Upper lobe of left lung (tissue), 4 donors: Measurements from ENCODE around the gene NPIPA3.
"Not testable (repeated sequence)": the region's sequence is repeated elsewhere in the genome, so short reads cannot be mapped to it uniquely, and the experiment has no call there.

Experiments used
- POLR2A ChIP-seq, 4 donors: fragments of 450-650 bp; IDR thresholded peaks; one replicate each; pipeline ENCODE4 v1.5.1; 2016 to 2017; ENCODE audit warnings: antibody characterized with exemption in 4 of 4, mild to moderate bottlenecking in 2 of 4
- POLR2AphosphoS5 ChIP-seq, 2 donors: sonication (generic); formaldehyde crosslinking; IDR thresholded peaks; one replicate each; pipeline ENCODE4 v1.5.1; 2017; ENCODE audit warnings: antibody characterized with exemption in 2 of 2
- TF ChIP-seq, protein P1 (sequence below), 6 experiments: fragments of 450-650 bp in 4 of 6; fragments of 200-600 bp in 2 of 6; sonication (generic) in 2 of 6; IDR thresholded peaks; one replicate each; pipeline ENCODE4 v1.5.1; 2016 to 2019; ENCODE audit warnings: antibody characterized with exemption in 6 of 6

DNA sequence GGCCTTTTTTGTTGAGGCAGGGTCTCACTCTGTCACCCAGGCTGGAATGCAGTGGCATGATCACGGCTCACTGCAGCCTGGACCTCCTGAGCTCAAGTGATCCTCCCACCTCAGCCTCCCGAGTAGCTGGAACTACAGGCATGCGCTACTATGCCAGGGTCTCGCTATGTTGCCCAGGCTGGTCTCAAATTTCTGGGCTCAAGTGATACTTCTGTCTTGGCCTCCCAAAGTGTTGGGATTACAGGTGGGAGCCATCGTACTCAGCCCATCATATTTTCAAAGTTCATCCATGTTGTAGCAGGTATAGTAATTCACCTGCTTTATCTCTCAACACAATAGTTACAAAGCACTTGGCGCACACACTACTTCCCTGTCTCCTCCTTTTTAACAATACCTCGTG, 22.8 kb upstream of the NPIPA3 start:
- TF ChIP-seq, protein P1, sequence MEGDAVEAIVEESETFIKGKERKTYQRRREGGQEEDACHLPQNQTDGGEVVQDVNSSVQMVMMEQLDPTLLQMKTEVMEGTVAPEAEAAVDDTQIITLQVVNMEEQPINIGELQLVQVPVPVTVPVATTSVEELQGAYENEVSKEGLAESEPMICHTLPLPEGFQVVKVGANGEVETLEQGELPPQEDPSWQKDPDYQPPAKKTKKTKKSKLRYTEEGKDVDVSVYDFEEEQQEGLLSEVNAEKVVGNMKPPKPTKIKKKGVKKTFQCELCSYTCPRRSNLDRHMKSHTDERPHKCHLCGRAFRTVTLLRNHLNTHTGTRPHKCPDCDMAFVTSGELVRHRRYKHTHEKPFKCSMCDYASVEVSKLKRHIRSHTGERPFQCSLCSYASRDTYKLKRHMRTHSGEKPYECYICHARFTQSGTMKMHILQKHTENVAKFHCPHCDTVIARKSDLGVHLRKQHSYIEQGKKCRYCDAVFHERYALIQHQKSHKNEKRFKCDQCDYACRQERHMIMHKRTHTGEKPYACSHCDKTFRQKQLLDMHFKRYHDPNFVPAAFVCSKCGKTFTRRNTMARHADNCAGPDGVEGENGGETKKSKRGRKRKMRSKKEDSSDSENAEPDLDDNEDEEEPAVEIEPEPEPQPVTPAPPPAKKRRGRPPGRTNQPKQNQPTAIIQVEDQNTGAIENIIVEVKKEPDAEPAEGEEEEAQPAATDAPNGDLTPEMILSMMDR (IDR thresholded peaks at IDR 0.05), result not testable (repeated sequence)
- TF ChIP-seq POLR2A, POLR2AphosphoS5 (IDR thresholded peaks at IDR 0.05): not testable (repeated sequence)
